ENCODE results near the gene TEX54. TPM values are rescaled to one million over a fixed set of nuclear protein-coding genes. Genes with fewer than 3 reads are reported as not detected.

The TEX54 gene
- total and polyA plus RNA-seq, 2 of the 4 experiments (the other 2 are of a cell fraction) = not detected

DNA sequence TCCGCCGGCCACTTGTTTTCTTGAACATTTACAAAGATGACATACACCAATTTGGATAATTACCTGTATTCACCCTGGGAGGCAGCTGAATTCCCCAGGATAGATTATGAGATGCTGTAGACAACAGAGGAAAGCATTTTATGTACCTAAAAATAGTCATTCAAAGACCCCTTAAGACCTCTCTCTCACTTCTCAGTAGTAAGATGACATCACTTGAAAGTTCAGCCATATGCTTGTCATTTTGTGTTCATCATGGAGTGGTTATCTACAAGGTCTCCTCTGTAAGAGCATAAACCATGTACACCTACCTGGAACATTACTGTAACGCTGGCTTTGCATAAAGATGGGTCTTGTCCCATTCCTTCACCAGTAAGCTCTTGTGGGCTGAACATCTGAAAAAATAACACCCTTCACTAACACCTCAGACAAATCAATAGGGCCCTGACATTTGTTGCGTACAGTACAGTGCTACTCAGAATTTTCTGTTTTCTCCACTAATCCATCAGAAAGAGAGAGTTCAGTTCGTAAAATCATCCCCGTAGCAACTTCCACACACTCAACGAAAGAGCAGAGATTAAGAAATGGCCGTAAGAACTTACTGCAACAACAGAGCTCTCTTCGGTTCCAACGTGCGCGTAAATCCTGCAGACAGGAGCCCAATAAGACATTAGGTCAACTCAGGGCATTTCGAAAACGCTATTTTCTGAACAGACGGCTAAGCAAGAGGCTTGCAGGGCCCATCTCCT, 22.4 kb upstream of the TEX54 start:
- 2% methylated on average over 13 of the region's 15 CpGs; no CpG with 5 or more reads in 1 of the 2 experiments for WGBS, 2 experiments (ENCODE audit: extremely low coverage in 2 of 2, insufficient read length in 1 of 2)
- peak overlapping the region; percentile 99 for H2AK5ac ChIP-seq (ENCODE audit: low read depth, low read length)
- peak overlapping the region; percentile 97 for H3K23ac ChIP-seq (ENCODE audit: low read depth, low read length)
- peak overlapping the region; percentile 100 for H3K14ac ChIP-seq (replicated peaks; ENCODE audit: low read depth, low read length)
- ChIA-PET CTCF (interaction anchor here (0.8 to 1.9 kb wide), 2 partner anchors 12 to 26 kb away, joined by 3 to 6 read pairs; partner anchors contain the start of gene SLC3A2), POLR2A (ENCODE audit: unreplicated experiment) (interaction anchor here (0.5 to 2.5 kb wide), 5 partner anchors 14 to 128 kb away, joined by 3 to 14 read pairs (median 4); partner anchors contain the start of genes HNRNPUL2 and ZBTB3)
- intact Hi-C loops (cut with micrococcal nuclease) (no loop called here), in situ Hi-C loops (cut with MboI; ENCODE audit: low sequenced_read_pairs) (loop anchor here (25.0 kb wide), 1 partner anchor 468 kb away; no protein-coding TSS in a partner anchor), dilution Hi-C loops (cut with HindIII; ENCODE audit: low sequenced_read_pairs, unreplicated experiment) (no loop called here)
- H3K9ac ChIP-seq (ENCODE audit: low read depth, low read length) = peak overlapping the region; percentile 97
- peak overlapping the region; percentile 72 for H3K4me3 ChIP-seq (ENCODE audit: insufficient read depth, low read depth, low read length)
- H4K5ac ChIP-seq (ENCODE audit: low read depth, low read length) = peak overlapping the region; percentile 50; the same call in 1 of the 2 replicates
- H2AK9ac ChIP-seq (replicated peaks; ENCODE audit: low read depth, low read length, poor library complexity) = peak overlapping the region; percentile 96
- BruUV-seq (replicated peaks) = TSS peak; percentile 77
- peaks cover 42% of the 10 kb centered on the region for H4K20me1 ChIP-seq (ENCODE audit: insufficient read depth, low read length)
- H3K9me3 ChIP-seq (ENCODE audit: control insufficient read depth, insufficient read depth, low read length) = no peaks in the 10 kb centered on the region
- peak overlapping the region; percentile 99 for H3K4ac ChIP-seq (ENCODE audit: low read depth, low read length)
- peak overlapping the region; percentile 83 for H3K4me2 ChIP-seq (ENCODE audit: low read depth, low read length)
- peaks cover 20 to 50% of the 10 kb centered on the region in 2 experiments for H3K79me1 ChIP-seq (ENCODE audit: low read depth in 1 of 2, low read length in 2 of 2)
- DNase-seq = no peak
- H2BK5ac ChIP-seq (ENCODE audit: low read depth, low read length, poor library complexity, severe bottlenecking) = peak overlapping the region; percentile 83
- peak overlapping the region; percentile 69 to 87 for H4K8ac ChIP-seq (ENCODE audit: low read depth in 2 of 2, low read length in 2 of 2)
- H3K56ac ChIP-seq (ENCODE audit: extremely low read depth, insufficient read depth, low read length) = peak overlapping the region; percentile 95
- no peak overlapping the region for H2BK15ac ChIP-seq (ENCODE audit: low read depth, low read length)
- peaks cover 2% of the 10 kb centered on the region; the same call in 1 of the 2 replicates for H3K4me1 ChIP-seq (ENCODE audit: control insufficient read depth, insufficient read depth, low read length)
- H3K27me3 ChIP-seq (ENCODE audit: control insufficient read depth, insufficient read depth, low read length) = no peaks in the 10 kb centered on the region
- H3K27ac ChIP-seq (ENCODE audit: insufficient read depth, low read length) = peak overlapping the region; percentile 89
- 0 out of 2 replicates have a peak, but pooled peaks cover 4% of the 10 kb centered on the region for H3K9me1 ChIP-seq (ENCODE audit: insufficient read depth, low read length)
- no peak overlapping the region; the same call in 1 of the 2 replicates for H3K18ac ChIP-seq (ENCODE audit: low read depth, low read length)
- no peak overlapping the region for H2AFZ ChIP-seq (replicated peaks; ENCODE audit: low read length, poor library complexity)
- no peak overlapping the region for H2BK20ac ChIP-seq (ENCODE audit: low read depth, low read length)
- ATAC-seq (ENCODE audit: low read depth) = no peak
- peaks cover 30% of the 10 kb centered on the region for H3K36me3 ChIP-seq (ENCODE audit: control insufficient read depth, insufficient read depth, low read length)
- H2BK120ac ChIP-seq (ENCODE audit: low read depth, low read length) = no peak overlapping the region
- H4K91ac ChIP-seq (ENCODE audit: insufficient read depth, low read depth, low read length) = peak overlapping the region; percentile 95
- TF ChIP-seq NFE2L2 (IDR thresholded peaks at IDR 0.05; ENCODE audit: low read depth, low read length) (no peak), RFX5 (IDR thresholded peaks at IDR 0.05; ENCODE audit: low read depth, low read length) (no peak), MAZ (IDR thresholded peaks at IDR 0.05; ENCODE audit: borderline replicate concordance, low read depth, low read length) (no peak), FOS (IDR thresholded peaks at IDR 0.05; ENCODE audit: low read depth, low read length) (no peak), SMC3 (IDR thresholded peaks at IDR 0.05; ENCODE audit: low read depth, low read length) (no peak), CHD1 (IDR thresholded peaks at IDR 0.05; ENCODE audit: low read depth, low read length) (no peak), RAD21 (IDR thresholded peaks at IDR 0.05; ENCODE audit: low read length) (no peak), POLR2A (IDR thresholded peaks at IDR 0.05; ENCODE audit: low read depth, low read length) (no peak), RCOR1 (IDR thresholded peaks at IDR 0.05; ENCODE audit: insufficient replicate concordance, low read length) (no peak), BHLHE40 (IDR thresholded peaks at IDR 0.05; ENCODE audit: low read depth, low read length) (no peak), MXI1 (IDR thresholded peaks at IDR 0.05; ENCODE audit: borderline replicate concordance, low read depth, low read length) (no peak), MAFK (IDR thresholded peaks at IDR 0.05; ENCODE audit: low read depth, low read length) (no peak), CEBPB (IDR thresholded peaks at IDR 0.05; ENCODE audit: low read depth, low read length) (no peak)
- TF ChIP-seq, protein P1, sequence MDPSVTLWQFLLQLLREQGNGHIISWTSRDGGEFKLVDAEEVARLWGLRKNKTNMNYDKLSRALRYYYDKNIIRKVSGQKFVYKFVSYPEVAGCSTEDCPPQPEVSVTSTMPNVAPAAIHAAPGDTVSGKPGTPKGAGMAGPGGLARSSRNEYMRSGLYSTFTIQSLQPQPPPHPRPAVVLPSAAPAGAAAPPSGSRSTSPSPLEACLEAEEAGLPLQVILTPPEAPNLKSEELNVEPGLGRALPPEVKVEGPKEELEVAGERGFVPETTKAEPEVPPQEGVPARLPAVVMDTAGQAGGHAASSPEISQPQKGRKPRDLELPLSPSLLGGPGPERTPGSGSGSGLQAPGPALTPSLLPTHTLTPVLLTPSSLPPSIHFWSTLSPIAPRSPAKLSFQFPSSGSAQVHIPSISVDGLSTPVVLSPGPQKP (IDR thresholded peaks at IDR 0.05; ENCODE audit: borderline replicate concordance, low read depth, low read length) = no peak
- TF ChIP-seq, protein P2, sequence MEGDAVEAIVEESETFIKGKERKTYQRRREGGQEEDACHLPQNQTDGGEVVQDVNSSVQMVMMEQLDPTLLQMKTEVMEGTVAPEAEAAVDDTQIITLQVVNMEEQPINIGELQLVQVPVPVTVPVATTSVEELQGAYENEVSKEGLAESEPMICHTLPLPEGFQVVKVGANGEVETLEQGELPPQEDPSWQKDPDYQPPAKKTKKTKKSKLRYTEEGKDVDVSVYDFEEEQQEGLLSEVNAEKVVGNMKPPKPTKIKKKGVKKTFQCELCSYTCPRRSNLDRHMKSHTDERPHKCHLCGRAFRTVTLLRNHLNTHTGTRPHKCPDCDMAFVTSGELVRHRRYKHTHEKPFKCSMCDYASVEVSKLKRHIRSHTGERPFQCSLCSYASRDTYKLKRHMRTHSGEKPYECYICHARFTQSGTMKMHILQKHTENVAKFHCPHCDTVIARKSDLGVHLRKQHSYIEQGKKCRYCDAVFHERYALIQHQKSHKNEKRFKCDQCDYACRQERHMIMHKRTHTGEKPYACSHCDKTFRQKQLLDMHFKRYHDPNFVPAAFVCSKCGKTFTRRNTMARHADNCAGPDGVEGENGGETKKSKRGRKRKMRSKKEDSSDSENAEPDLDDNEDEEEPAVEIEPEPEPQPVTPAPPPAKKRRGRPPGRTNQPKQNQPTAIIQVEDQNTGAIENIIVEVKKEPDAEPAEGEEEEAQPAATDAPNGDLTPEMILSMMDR (conservative IDR thresholded peaks at IDR 0.05; ENCODE audit: low read depth, low read length) = no peak
